Liver (tissue), 9 donors: Measurements from ENCODE around the gene MAN1C1. TPM values are rescaled to one million over a fixed set of nuclear protein-coding genes. Genes with fewer than 3 reads are reported as not detected.
A peak's percentile ranks its signal among the peaks of the same experiment; 100 is the strongest.

Experiments
- DNase-seq: peaks from one replicate; pipeline ENCODE4 v3.0.0-alpha.2; 2017; ENCODE audit warnings: low spot score
- H3K27ac ChIP-seq, 2 donors: one replicate each; pipeline ENCODE4 v1.7.0; 2013; ENCODE audit warnings: inconsistent platforms in 2 of 2, low read length in 2 of 2, control low read depth in 1 of 2, low read depth in 1 of 2, mild to moderate bottlenecking in 1 of 2
- H3K27me3 ChIP-seq, 4 donors: one replicate each; pipeline versions ENCODE4 v1.6.1 to v1.7.0; 2013; ENCODE audit warnings: low read length in 3 of 4, inconsistent platforms in 1 of 4, mild to moderate bottlenecking in 1 of 4, moderate library complexity in 1 of 4; ENCODE audit not compliant: control insufficient read depth in 4 of 4, insufficient read depth in 4 of 4
- H3K36me3 ChIP-seq, 4 donors: one replicate each; pipeline versions ENCODE4 v1.6.1 to v1.7.0; 2013; ENCODE audit warnings: low read length in 3 of 4, mild to moderate bottlenecking in 3 of 4, low read depth in 1 of 4, moderate library complexity in 1 of 4; ENCODE audit not compliant: control insufficient read depth in 4 of 4, insufficient read depth in 3 of 4
- H3K4me1 ChIP-seq, 4 donors: one replicate each; pipeline versions ENCODE4 v1.6.1 to v1.7.0; 2013; ENCODE audit warnings: low read length in 3 of 4, mild to moderate bottlenecking in 3 of 4, moderate library complexity in 1 of 4; ENCODE audit not compliant: control insufficient read depth in 4 of 4, insufficient read depth in 4 of 4
- H3K4me3 ChIP-seq, 3 donors: one replicate each; pipeline versions ENCODE4 v1.6.1 to v1.7.0; 2013; ENCODE audit warnings: low read length in 3 of 3, control low read depth in 1 of 3, low read depth in 1 of 3, mild to moderate bottlenecking in 1 of 3
- H3K9ac ChIP-seq, 2 donors: one replicate each; pipeline ENCODE4 v1.7.0; 2013; ENCODE audit warnings: low read length in 2 of 2, mild to moderate bottlenecking in 2 of 2, moderate library complexity in 2 of 2, control low read depth in 1 of 2, low read depth in 1 of 2
- H3K9me3 ChIP-seq, 4 donors: one replicate each; pipeline versions ENCODE4 v1.6.1 to v1.7.0; 2013; ENCODE audit warnings: low read length in 3 of 4; ENCODE audit not compliant: control insufficient read depth in 4 of 4
- ATF3 ChIP-seq: IDR thresholded peaks from 2 replicates; pipeline ENCODE4 v1.6.1; 2016; ENCODE audit warnings: antibody characterized with exemption
- CTCF ChIP-seq: fragments of 150-350 bp; IDR thresholded peaks from 2 replicates; pipeline ENCODE4 v1.5.1; 2017; ENCODE audit warnings: improper control_type of control experiment, low read depth, low read length; ENCODE audit not compliant: missing input control
- EGR1 ChIP-seq, 2 donors: IDR thresholded peaks; 2 replicates each; pipeline ENCODE4 v1.6.1; 2016 to 2018; ENCODE audit warnings: antibody characterized with exemption in 2 of 2, low read depth in 2 of 2
- FOXA1 ChIP-seq: IDR thresholded peaks from 2 replicates; pipeline ENCODE4 v1.6.1; 2016; ENCODE audit warnings: antibody characterized with exemption
- FOXA2 ChIP-seq: IDR thresholded peaks from 2 replicates; pipeline ENCODE4 v1.6.1; 2016; ENCODE audit warnings: antibody characterized with exemption
- GABPA ChIP-seq, 2 donors: IDR thresholded peaks in 1 of 2; conservative IDR thresholded peaks in 1 of 2; 2 replicates each; pipeline ENCODE4 v1.6.1; 2016; ENCODE audit warnings: antibody characterized with exemption in 2 of 2, mild to moderate bottlenecking in 1 of 2, moderate library complexity in 1 of 2
- HNF4G ChIP-seq: IDR thresholded peaks from 2 replicates; pipeline ENCODE4 v1.6.1; 2016; ENCODE audit warnings: antibody characterized with exemption
- JUND ChIP-seq, 2 donors: IDR thresholded peaks; 2 replicates each; pipeline ENCODE4 v1.6.1; 2016; ENCODE audit warnings: antibody characterized with exemption in 2 of 2
- MAX ChIP-seq: IDR thresholded peaks from 2 replicates; pipeline ENCODE4 v1.6.1; 2016; ENCODE audit warnings: antibody characterized with exemption
- NR2F2 ChIP-seq: IDR thresholded peaks from 2 replicates; pipeline ENCODE4 v1.6.1; 2016; ENCODE audit warnings: antibody characterized with exemption
- RAD21 ChIP-seq, 2 donors: IDR thresholded peaks; 2 replicates each; pipeline ENCODE4 v1.6.1; 2016; ENCODE audit warnings: antibody characterized with exemption in 2 of 2, mild to moderate bottlenecking in 2 of 2
- REST ChIP-seq: IDR thresholded peaks from 2 replicates; pipeline ENCODE4 v1.6.1; 2016; ENCODE audit warnings: antibody characterized with exemption, mild to moderate bottlenecking
- RXRA ChIP-seq, 2 donors: IDR thresholded peaks; 2 replicates each; pipeline ENCODE4 v1.6.1; 2017 to 2018; ENCODE audit warnings: antibody characterized with exemption in 2 of 2, mild to moderate bottlenecking in 1 of 2
- SP1 ChIP-seq: IDR thresholded peaks from 2 replicates; pipeline ENCODE4 v1.6.1; 2018; ENCODE audit warnings: antibody characterized with exemption, mild to moderate bottlenecking
- TAF1 ChIP-seq: conservative IDR thresholded peaks from 2 replicates; pipeline ENCODE4 v1.6.1; 2016; ENCODE audit warnings: antibody characterized with exemption, mild to moderate bottlenecking
- YY1 ChIP-seq: IDR thresholded peaks from 2 replicates; pipeline ENCODE4 v1.6.1; 2016; ENCODE audit warnings: antibody characterized with exemption, mild to moderate bottlenecking
- ZBTB33 ChIP-seq: IDR thresholded peaks from 2 replicates; pipeline ENCODE4 v1.6.1; 2016; ENCODE audit warnings: antibody characterized with exemption
- WGBS: extraction: QIAGEN DNeasy Blood & Tissue Kit; methylation state at CpG from one replicate; pipeline ENCODE4 v1.1.7; 2013; 5-methylcytosine and 5-hydroxymethylcytosine counted together
- polyA plus RNA-seq, 2 donors: library from polyadenylated mRNA; stranded (reverse) in 1 of 2; unstranded in 1 of 2; fragments of 200-250 nt in 1 of 2; fragments of >200 nt in 1 of 2; fragmentation: Nextera tagmentation in 1 of 2; extraction: Ambion mirVana in 1 of 2; gene quantifications; one replicate each; pipeline versions ENCODE4 v1.2.1 to v1.2.3, GENCODE V29; 2013 to 2015
- total RNA-seq, 2 donors: library from RNA; depleted of rRNA; stranded (reverse); fragments of >200 nt; gene quantifications; one replicate each; pipeline ENCODE4 v1.2.3, GENCODE V29; 2014
- donor health status: healthy.
- donor health status: healthy.
- donor health status: healthy.
- donor health status: healthy.
- donor health status: healthy.

MAN1C1 gene
- total and polyA plus RNA-seq, 4 donors, result 6.3 to 16.0 (median 8.1) TPM

GRCh38 chr1:25798666-25799351 lies 182.2 kb downstream of the MAN1C1 start:
- no peaks in the 10 kb centered on the region for H3K9me3 ChIP-seq
- H3K27me3 ChIP-seq, result no peaks in the 10 kb centered on the region
- no peak overlapping the region for H3K4me3 ChIP-seq
- H3K27ac ChIP-seq, result no peak overlapping the region
- H3K9ac ChIP-seq, result no peak overlapping the region
- peaks cover 0 to 28% (median 12%) of the 10 kb centered on the region in 4 donors for H3K4me1 ChIP-seq
- no peak for DNase-seq
- no peaks in the 10 kb centered on the region for H3K36me3 ChIP-seq
- no peak for TF ChIP-seq ATF3
- TF ChIP-seq FOXA2, result no peak
- no peak for TF ChIP-seq REST
- WGBS, result 74% methylated on average over 8 of the region's 8 CpGs

GRCh38 chr1:25799352-25799934 lies 182.9 kb downstream of the MAN1C1 start:
- H3K27me3 ChIP-seq, result no peaks in the 10 kb centered on the region
- 40% methylated on average over 12 of the region's 12 CpGs for WGBS
- H3K36me3 ChIP-seq, result no peaks in the 10 kb centered on the region
- H3K4me3 ChIP-seq, result peak overlapping the region in 2 of 3 donors; percentile 64 to 82
- H3K9me3 ChIP-seq, result no peaks in the 10 kb centered on the region
- H3K4me1 ChIP-seq, result peaks cover 0 to 28% (median 12%) of the 10 kb centered on the region in 4 donors
- H3K9ac ChIP-seq, result peak overlapping the region in 1 of 2 donors; percentile 44
- no peak for DNase-seq
- peak overlapping the region; percentile 38 to 52 for H3K27ac ChIP-seq
- TF ChIP-seq HNF4G (no peak), TAF1 (no peak), ATF3 (no peak), FOXA1 (no peak), NR2F2 (no peak), EGR1 (IDR thresholded peaks at IDR 0.05; ENCODE audit: low read depth in 2 of 2) (no peak), JUND (IDR thresholded peaks at IDR 0.05) (no peak), SP1 (no peak), CTCF (no peak), GABPA (IDR thresholded peaks at IDR 0.05 in 1 of 2, conservative IDR thresholded peaks at IDR 0.05 in 1 of 2) (no peak), YY1 (no peak), ZBTB33 (no peak), MAX (no peak), RAD21 (IDR thresholded peaks at IDR 0.05) (no peak), RXRA (IDR thresholded peaks at IDR 0.05) (no peak)
